Right lobe of liver (tissue), 6 donors: ENCODE data around the gene SSH2. TPM values are rescaled to one million over a fixed set of nuclear protein-coding genes. Genes with fewer than 3 reads are reported as not detected.
A peak's percentile ranks its signal among the peaks of the same experiment; 100 is the strongest.

Experiments used
- ATAC-seq, 4 donors: fragments of 200-7000 bp; cut with Tn5 transposase; one replicate each; pipeline ENCODE4 v1.9.1; 2020; ENCODE audit warnings: mild to moderate bottlenecking in 4 of 4, moderate library complexity in 4 of 4
- DNase-seq, 3 donors: peaks; one replicate each; pipeline ENCODE4 v3.0.0-alpha.2; 2020
- H3K27ac ChIP-seq, 3 donors: fragments of 200-600 bp; one replicate each; pipeline ENCODE4 v1.8.0; 2022
- H3K27me3 ChIP-seq, 2 donors: fragments of 200-600 bp; one replicate each; pipeline ENCODE4 v1.8.0; 2022
- H3K36me3 ChIP-seq, 4 donors: fragments of 200-600 bp; sonication (generic) in 1 of 4; one replicate each; pipeline versions ENCODE4 v1.5.1 to v1.8.0; 2017 to 2022; ENCODE audit warnings: control low read depth in 1 of 4
- H3K4me1 ChIP-seq, 4 donors: fragments of 200-600 bp; sonication (generic) in 1 of 4; one replicate each; pipeline versions ENCODE4 v1.5.1 to v1.8.0; 2017 to 2022; ENCODE audit warnings: control low read depth in 1 of 4
- H3K4me3 ChIP-seq, 3 donors: fragments of 200-600 bp; one replicate each; pipeline ENCODE4 v1.8.0; 2022
- H3K9me3 ChIP-seq, 4 donors: fragments of 200-600 bp; sonication (generic) in 1 of 4; one replicate each; pipeline versions ENCODE4 v1.5.1 to v1.8.0; 2017 to 2022; ENCODE audit warnings: control low read depth in 1 of 4
- CTCF ChIP-seq, 4 donors: fragments of 200-600 bp in 3 of 4; fragments of 450-650 bp in 1 of 4; IDR thresholded peaks; one replicate each; pipeline versions ENCODE4 v1.5.1 to v1.8.0; 2016 to 2022; ENCODE audit warnings: antibody characterized with exemption in 4 of 4, mild to moderate bottlenecking in 2 of 4
- POLR2A ChIP-seq: fragments of 450-650 bp; IDR thresholded peaks from one replicate; pipeline ENCODE4 v1.6.1; 2017; ENCODE audit warnings: antibody characterized with exemption, mild to moderate bottlenecking
- WGBS: methylation state at CpG from one replicate; pipeline ENCODE4 v1.1.6; 2018; ENCODE audit warnings: low coverage, low lambda C conversion rate; ENCODE audit not compliant: insufficient coverage; ENCODE audit errors: missing lambda C conversion rate; 5-methylcytosine and 5-hydroxymethylcytosine counted together
- intact Hi-C, 2 donors: fragments of 100-400 bp; cut with DNase I; formaldehyde crosslinking; loops; one replicate each; pipeline versions ENCODE4 v1.11.2 to v1.14.1; 2022
- total RNA-seq, 6 experiments: library from RNA; depleted of rRNA in 2 of 6; stranded (reverse); fragments of >200 nt in 2 of 6; fragmentation: NEBNext Ultra II Directional in 3 of 6; extraction: Animal tissue kit (Norgen Biotek cat#: 25700) in 3 of 6; gene quantifications; one replicate each; pipeline versions ENCODE4 v1.1.0 to v1.2.4, GENCODE V29; 2016 to 2023
- donor health status: DM: no; HTN: yes; CAD: no.
- donor health status: DM: no; HTN: no; CAD: no.
- donor health status: DM: no; HTN: no; CAD: no.
- donor health status: DM: no; HTN: yes; CAD: no.
- donor health status: DM: no; HTN: yes; CAD: no.

SSH2 gene
- total RNA-seq, 6 experiments from 2014 or later, result 8.0 to 12.7 (median 10.5) TPM

- WGBS, result 43% methylated on average over 2 of the region's 2 CpGs
- intact Hi-C loops, result no loop called here
- Histone ChIP-seq H3K9me3 (no peaks in the 10 kb centered on the region), H3K4me3 (no peak overlapping the region), H3K27ac (no peak overlapping the region), H3K27me3 (no peaks in the 10 kb centered on the region), H3K36me3 (peaks cover 0 to 4% (median 0%) of the 10 kb centered on the region in 4 donors), H3K4me1 (peaks cover 0 to 8% (median 0%) of the 10 kb centered on the region in 4 donors)
- TF ChIP-seq POLR2A (no peak), CTCF (IDR thresholded peaks at IDR 0.05) (no peak)
- peak in 1 of 4 donors; percentile 22 for ATAC-seq
- DNase-seq, result no peak
These were observed 268.8 kb downstream of the SSH2 start for GRCh38 chr17:29661213-29661612.

GRCh38 chr17:29659155-29659554, 270.9 kb downstream of the SSH2 start:
- Histone ChIP-seq H3K9me3 (no peaks in the 10 kb centered on the region), H3K27me3 (no peaks in the 10 kb centered on the region), H3K4me3 (no peak overlapping the region), H3K27ac (no peak overlapping the region), H3K4me1 (peaks cover 0 to 8% (median 0%) of the 10 kb centered on the region in 4 donors), H3K36me3 (peaks cover 0 to 3% (median 0%) of the 10 kb centered on the region in 4 donors)
- no peak for DNase-seq
- TF ChIP-seq POLR2A, result no peak
- TF ChIP-seq CTCF (IDR thresholded peaks at IDR 0.05), result no peak
- WGBS, result 75% methylated on average over 2 of the region's 2 CpGs
- intact Hi-C loops, result no loop called here
- ATAC-seq, result no peak

- Histone ChIP-seq H3K4me1 (no peaks in the 10 kb centered on the region), H3K9me3 (no peaks in the 10 kb centered on the region), H3K36me3 (peaks cover 0 to 3% (median 0%) of the 10 kb centered on the region in 4 donors), H3K27me3 (no peaks in the 10 kb centered on the region), H3K27ac (no peak overlapping the region), H3K4me3 (no peak overlapping the region)
- TF ChIP-seq POLR2A (no peak), CTCF (IDR thresholded peaks at IDR 0.05) (no peak)
- no peak for DNase-seq
- 93% methylated on average over 6 of the region's 6 CpGs for WGBS
- ATAC-seq, result no peak
- intact Hi-C loops, result no loop called here
These were observed 274.7 kb downstream of the SSH2 start for GRCh38 chr17:29655323-29655722.

- Histone ChIP-seq H3K27ac (no peak overlapping the region), H3K27me3 (no peaks in the 10 kb centered on the region), H3K36me3 (peaks cover 0 to 3% (median under 1%) of the 10 kb centered on the region in 4 donors), H3K4me3 (no peak overlapping the region), H3K9me3 (no peaks in the 10 kb centered on the region), H3K4me1 (no peaks in the 10 kb centered on the region)
- WGBS, result 72% methylated on average over 1 of the region's 1 CpG
- no peak for ATAC-seq
- intact Hi-C loops, result no loop called here
- no peak for DNase-seq
- no peak for TF ChIP-seq CTCF (IDR thresholded peaks at IDR 0.05)
These were observed 275.9 kb downstream of the SSH2 start for GRCh38 chr17:29653995-29654714.
